Islet of Langerhans (tissue), 1 donor: ENCODE measurements around the gene TSPAN3.

Experiments
- FAIRE-seq: peaks from one replicate; lab custom pipeline; 2011; peaks lifted over from hg19 to GRCh38; lab: Jason Lieb, UNC

The TSPAN3 gene

DNA sequence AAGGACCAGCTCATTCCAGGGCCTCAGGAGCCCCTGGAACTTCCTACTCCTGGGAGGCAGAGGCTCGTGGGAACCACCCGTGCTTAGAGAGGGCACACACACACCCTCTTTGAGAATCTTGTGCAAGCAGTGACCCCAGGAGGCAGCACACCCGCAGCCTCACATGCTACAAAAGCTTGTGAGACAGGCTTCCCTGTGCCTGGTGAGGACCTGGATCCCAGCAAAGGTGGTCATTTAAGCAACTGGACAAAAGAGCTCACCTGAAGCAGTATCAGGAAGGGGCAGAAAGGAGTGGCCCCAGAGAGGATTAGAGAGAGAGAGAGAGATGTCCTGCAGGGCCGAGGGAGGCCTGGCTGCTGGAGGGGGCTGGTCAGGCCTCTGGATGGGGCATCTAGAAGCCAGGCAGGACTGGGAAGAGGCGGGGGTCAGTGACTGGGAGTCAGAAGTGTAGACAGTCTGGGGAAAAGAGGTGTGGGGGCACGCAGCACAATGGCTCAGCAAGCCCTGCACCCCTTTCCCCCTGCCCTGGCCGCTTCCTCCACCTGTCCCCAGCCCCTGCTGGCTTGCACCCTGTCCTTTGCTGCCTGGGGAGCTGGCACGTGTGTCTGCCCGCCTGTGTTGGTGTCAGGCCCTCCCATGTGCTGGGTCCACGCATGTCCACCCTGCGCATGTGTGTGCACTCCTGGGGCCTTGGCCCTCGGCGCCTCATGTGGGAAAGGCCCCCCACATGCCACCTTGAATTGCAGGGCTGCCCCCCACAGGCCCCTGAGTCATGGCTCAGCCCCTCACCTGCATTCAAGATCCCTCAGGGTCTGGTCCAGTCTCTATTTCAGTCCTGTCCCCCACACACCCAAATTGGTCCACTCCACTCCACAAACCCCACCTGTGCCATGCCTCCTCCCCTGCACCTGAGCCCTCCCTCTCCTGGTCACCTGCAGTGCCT is 36.9 kb downstream of the TSPAN3 start:
- no peak for FAIRE-seq

GRCh38 chr15:77033417-77033728 is 37.5 kb downstream of the TSPAN3 start:
- FAIRE-seq, result no peak

DNA sequence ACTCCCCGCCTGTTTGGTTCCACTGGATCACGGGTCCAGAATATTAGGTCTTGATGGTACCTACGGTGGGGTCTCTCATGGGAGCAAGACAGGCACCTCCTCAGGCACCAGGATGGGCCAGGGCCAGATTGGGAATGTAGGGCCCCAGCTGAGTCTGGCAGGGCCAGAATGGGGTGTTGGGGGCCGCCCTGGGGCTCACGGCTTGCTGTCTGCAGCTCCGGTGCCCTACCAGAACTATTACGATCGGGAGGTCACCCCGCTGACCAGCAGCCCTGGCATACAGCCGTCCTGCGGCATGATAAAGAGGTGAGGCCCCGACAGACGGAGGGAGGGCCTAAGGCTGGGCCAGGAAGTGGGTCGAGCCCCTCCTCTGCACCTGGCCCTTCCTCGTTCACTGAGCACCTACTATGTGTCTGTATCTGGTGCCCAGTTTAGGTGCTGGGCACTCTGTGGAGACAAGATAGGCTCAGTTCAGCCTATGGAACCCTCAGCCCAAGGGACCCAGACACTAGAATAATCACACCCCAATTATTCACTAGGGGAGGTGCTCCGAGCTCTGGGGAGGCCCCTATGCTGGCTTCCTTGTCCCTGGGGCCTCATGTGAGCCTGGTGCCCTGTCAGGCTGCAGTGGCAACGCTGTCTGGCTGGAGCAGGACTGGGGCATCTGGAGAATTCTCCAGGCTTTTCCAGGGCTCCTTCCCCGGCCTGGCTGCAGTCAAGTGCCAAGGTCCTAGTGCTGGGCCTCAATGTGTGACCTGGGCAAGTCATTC is 38.1 kb downstream of the TSPAN3 start:
- no peak for FAIRE-seq

DNA sequence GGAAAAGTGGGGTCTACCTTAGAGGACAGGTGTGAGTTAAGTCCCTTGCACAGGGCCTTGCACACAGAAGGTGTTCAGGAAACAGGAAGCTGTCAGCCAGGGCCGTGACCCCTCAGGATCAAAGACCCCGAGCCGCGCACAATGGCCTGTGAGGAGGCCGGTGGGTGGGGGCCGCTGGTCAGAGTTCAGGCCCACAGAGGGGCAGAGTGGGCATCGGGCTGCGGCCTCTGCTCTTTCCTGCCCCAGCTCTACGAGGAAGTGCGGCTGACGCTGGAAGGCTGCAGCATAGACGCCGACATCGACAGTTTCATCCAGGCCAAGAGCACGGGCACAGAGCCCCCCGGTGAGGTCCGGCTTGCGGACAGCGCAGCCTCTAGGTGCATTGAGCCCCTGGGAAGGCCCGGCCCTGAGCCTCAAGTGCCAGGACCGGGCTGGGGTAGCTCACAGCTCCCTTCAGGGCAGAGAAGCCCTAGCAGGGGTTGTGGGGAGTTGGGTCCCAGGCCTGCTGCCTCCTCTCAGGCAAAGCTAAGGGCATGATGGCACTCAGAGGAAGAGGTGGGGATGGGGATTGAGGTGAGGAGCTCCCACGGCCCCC is 38.8 kb downstream of the TSPAN3 start:
- FAIRE-seq, result no peak

- no peak for FAIRE-seq
These were observed 39.4 kb downstream of the TSPAN3 start for GRCh38 chr15:77031376-77032050.

- FAIRE-seq, result no peak
These were observed 40.0 kb downstream of the TSPAN3 start for GRCh38 chr15:77030928-77031375.

DNA sequence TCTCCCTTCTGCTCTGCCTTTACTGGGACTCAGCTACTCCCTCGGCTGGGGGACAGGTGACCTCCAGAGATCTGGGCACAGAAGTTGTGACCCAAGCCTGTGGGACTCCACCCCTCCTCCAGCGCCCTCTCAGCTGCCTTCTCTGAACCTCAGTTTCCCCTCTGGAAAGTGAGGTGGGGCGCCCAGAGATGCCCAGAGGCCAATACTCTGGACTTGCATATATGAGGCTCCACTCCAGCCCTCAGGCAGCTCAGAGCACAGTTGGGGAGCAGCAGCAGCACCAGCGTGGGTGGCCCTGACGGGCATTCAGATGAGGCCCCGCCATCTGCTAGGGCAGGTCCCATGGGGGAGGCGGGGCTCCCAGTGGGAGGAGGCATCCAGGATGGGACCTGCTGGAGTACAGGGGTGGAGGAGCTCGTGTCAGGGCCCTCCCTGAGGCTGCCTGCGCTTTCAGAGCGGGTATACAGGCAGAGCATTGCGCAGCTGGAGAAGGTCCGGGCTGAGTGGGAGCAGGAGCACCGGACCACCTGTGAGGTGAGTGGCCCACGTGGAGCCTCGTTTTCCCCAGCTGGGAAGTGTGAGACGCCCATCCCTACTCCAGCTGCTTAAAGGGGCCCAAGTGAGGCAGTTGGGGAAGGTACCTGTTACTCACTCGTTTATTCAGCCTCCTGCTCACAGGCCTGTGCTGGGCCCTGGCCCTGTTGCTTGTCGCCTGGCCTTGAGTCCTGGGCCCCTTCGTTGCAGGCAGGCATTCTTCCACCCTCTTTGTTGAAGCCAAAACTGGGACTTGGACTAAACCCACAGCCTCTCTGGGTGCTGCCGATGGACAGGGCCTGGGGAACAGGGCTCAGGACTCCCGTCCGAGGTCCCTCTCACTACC is 40.6 kb downstream of the TSPAN3 start:
- no peak for FAIRE-seq

- no peak for FAIRE-seq
These were observed 41.5 kb downstream of the TSPAN3 start for GRCh38 chr15:77029166-77030047.

GRCh38 chr15:77028451-77029165 is 42.3 kb downstream of the TSPAN3 start:
- FAIRE-seq, result no peak

DNA sequence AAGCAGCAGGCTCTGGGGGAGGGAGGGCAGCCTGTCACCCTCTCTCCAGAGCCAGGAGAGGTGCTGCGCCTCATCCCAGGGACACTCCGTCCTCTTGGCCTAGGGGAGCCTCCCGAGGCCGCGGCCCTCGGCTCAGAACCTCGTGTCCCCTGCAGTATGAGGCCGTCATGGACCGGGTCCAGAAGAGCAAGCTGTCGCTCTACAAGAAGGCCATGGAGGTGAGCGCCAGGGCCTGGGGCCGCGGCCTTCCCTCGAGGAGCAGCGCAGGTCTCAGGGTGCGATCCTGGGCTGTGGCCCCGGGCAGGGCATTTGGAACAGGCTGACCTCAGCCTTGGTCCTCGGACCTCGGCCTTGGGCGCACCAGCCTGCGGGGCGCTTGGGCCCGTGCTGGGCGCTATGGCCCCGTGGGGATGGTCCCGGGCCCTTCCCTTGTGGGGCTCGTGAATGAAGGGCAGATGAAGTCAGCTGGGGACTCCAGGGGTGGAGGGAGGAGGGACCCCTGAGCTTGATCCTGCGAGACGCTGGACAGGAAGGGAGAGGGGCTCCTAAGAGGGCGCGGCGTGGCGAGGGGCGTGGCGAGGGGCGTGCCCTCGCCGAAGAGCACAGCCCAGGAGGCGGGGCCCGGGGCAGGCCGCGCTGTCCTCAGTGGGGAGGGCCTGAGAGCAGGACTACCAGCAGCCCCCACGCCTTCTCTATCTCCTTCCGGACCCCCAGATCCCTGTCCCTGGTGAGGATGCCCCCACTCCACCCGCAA is 43.0 kb downstream of the TSPAN3 start:
- FAIRE-seq, result no peak

GRCh38 chr15:77027111-77027696 is 43.7 kb downstream of the TSPAN3 start:
- no peak for FAIRE-seq

DNA sequence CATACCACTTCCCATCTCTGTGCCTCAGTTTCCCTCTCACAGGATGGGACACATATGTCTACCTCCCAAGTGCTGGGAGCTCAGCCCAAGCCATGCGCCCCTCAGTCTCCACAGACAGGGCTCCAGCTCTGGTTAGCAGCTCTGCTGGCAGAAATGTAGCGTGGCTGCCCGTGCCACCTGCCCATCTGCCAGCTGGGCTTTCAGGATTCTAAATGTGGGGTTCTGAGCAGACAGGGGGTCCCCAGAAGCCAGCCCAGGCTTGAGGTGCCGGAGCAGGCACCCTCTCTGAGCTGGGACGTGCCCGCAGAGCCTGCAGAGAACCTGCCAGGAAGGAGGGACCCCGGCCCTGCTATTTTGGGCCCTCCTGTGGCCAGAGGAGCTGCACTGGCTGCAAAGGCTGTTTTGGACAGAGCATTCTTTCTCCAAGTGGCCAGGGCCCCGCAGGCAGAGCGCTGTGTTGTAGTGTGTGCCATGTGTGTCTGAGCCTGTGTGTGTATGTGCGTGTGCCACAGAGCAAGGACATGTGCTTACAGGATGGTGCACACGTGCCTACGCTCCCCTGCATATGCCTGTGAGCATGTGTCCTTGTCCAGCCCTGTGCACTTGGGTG is 44.3 kb downstream of the TSPAN3 start:
- no peak for FAIRE-seq

GRCh38 chr15:77025941-77026411 is 44.9 kb downstream of the TSPAN3 start:
- FAIRE-seq, result no peak

- no peak for FAIRE-seq
These were observed 45.6 kb downstream of the TSPAN3 start for GRCh38 chr15:77025083-77025901.

GRCh38 chr15:77024273-77025082 is 46.4 kb downstream of the TSPAN3 start:
- no peak for FAIRE-seq

- FAIRE-seq, result no peak
These were observed 47.2 kb downstream of the TSPAN3 start for GRCh38 chr15:77023576-77024272.
